Left renal cortex interstitium (tissue), 4 donors: Measurements from ENCODE around the gene C2CD3. TPM values are rescaled to one million over a fixed set of nuclear protein-coding genes. Genes with fewer than 3 reads are reported as not detected.
"Not testable (repeated sequence)": the region's sequence is repeated elsewhere in the genome, so short reads cannot be mapped to it uniquely, and the experiment has no call there.

Experiments
- DNase-seq, 4 donors: peaks; one replicate each; pipeline ENCODE4 v3.0.0-alpha.2; 2013; ENCODE audit warnings: low read depth in 4 of 4, low spot score in 2 of 4, missing footprints in 1 of 4
- polyA plus RNA-seq, 4 donors: library from polyadenylated mRNA; unstranded; fragments of 120-200 nt; gene quantifications; one replicate each; pipeline ENCODE4 v1.2.1, GENCODE V29; 2013; ENCODE audit not compliant: insufficient read length in 4 of 4

The C2CD3 gene
- polyA plus RNA-seq, 4 donors, result 19.6 to 25.2 (median 22.5) TPM

GRCh38 chr11:73990730-73991129 is 180.1 kb downstream of the C2CD3 start:
- no peak for DNase-seq

GRCh38 chr11:73989156-73989555 is 181.6 kb downstream of the C2CD3 start:
- DNase-seq, result no peak

- DNase-seq, result no peak
These were observed 182.6 kb downstream of the C2CD3 start for GRCh38 chr11:73988227-73988626.

- DNase-seq, result not testable (repeated sequence)
These were observed 185.1 kb downstream of the C2CD3 start for GRCh38 chr11:73985661-73986060.

- DNase-seq, result no peak
These were observed 186.9 kb downstream of the C2CD3 start for GRCh38 chr11:73983741-73984538.

GRCh38 chr11:73982990-73983740 is 187.6 kb downstream of the C2CD3 start:
- DNase-seq, result peak in 3 of 4 donors; percentile 76 to 84 (median 80)

GRCh38 chr11:73982595-73982989 is 188.2 kb downstream of the C2CD3 start, which contains the start of gene UCP2:
TSS of gene UCP2 (minus strand) at chr11:73982843. CDS start at chr11:73978378, 4,465 bp downstream.
- peak in 2 of 4 donors; percentile 48 to 56 for DNase-seq

- DNase-seq, result no peak
These were observed 189.6 kb downstream of the C2CD3 start for GRCh38 chr11:73981051-73981805.

- DNase-seq, result no peak
These were observed 190.5 kb downstream of the C2CD3 start for GRCh38 chr11:73980001-73980961.

- DNase-seq, result no peak
These were observed 192.2 kb downstream of the C2CD3 start for GRCh38 chr11:73978576-73979086.

GRCh38 chr11:73977856-73978519 is 192.8 kb downstream of the C2CD3 start:
- no peak for DNase-seq

- DNase-seq, result no peak
These were observed 194.2 kb downstream of the C2CD3 start for GRCh38 chr11:73976451-73977151.

- DNase-seq, result no peak
These were observed 195.4 kb downstream of the C2CD3 start for GRCh38 chr11:73975479-73975757.

- DNase-seq, result no peak
These were observed 196.0 kb downstream of the C2CD3 start for GRCh38 chr11:73974604-73975478.

GRCh38 chr11:73972620-73973449 is 198.0 kb downstream of the C2CD3 start:
- no peak for DNase-seq

- DNase-seq, result no peak
These were observed 198.6 kb downstream of the C2CD3 start for GRCh38 chr11:73972187-73972586.

GRCh38 chr11:73971175-73971719 is 199.6 kb downstream of the C2CD3 start:
- DNase-seq, result no peak
